ENCODE results near the gene CARD11. TPM values are rescaled to one million over a fixed set of nuclear protein-coding genes. Genes with fewer than 3 reads are reported as not detected.
A peak's percentile ranks its signal among the peaks of the same experiment; 100 is the strongest.

Gene CARD11
- total and polyA plus RNA-seq, 5 donors from 2014 or later: 7.1 to 118 (median 10.8) TPM

GRCh38 chr7:2993868-2994267 is 49.8 kb downstream of the CARD11 start:
- Histone ChIP-seq H3K36me3 (ENCODE audit: control insufficient read depth, insufficient read depth, low read length) (peaks cover 20% of the 10 kb centered on the region), H3K27me3 (ENCODE audit: control insufficient read depth, insufficient read depth, low read length) (no peaks in the 10 kb centered on the region), H3K4me3 (ENCODE audit: low read depth, low read length) (no peak overlapping the region), H3K27ac (ENCODE audit: insufficient read depth, low read length, poor library complexity, severe bottlenecking) (no peak overlapping the region), H3K9me3 (ENCODE audit: control insufficient read depth in 2 of 2, low read length in 2 of 2) (peaks cover 11 to 23% of the 10 kb centered on the region in 2 experiments), H3K4me1 (ENCODE audit: control insufficient read depth, insufficient read depth, low read length, poor library complexity, severe bottlenecking) (no peaks in the 10 kb centered on the region)
- ATAC-seq (ENCODE audit: low read depth in 2 of 2) (no peak), DNase-seq (no peak)
- H3K27ac Mint-ChIP-seq: no peak overlapping the region
- H3K9me3 Mint-ChIP-seq: peaks cover 2 to 37% (median 8%) of the 10 kb centered on the region in 7 donors
- peak overlapping the region in 1 of 4 donors; percentile 7 for H3K4me3 Mint-ChIP-seq
- no peaks in the 10 kb centered on the region for H3K27me3 Mint-ChIP-seq
- peaks cover 61% of the 10 kb centered on the region for H3K36me3 Mint-ChIP-seq
- H3K4me1 Mint-ChIP-seq: peaks cover 7 to 15% (median 10%) of the 10 kb centered on the region in 4 donors

GRCh38 chr7:2993396-2993795 is 50.3 kb downstream of the CARD11 start:
- no peak for ATAC-seq (ENCODE audit: low read depth in 2 of 2)
- no peaks in the 10 kb centered on the region for H3K27me3 ChIP-seq (ENCODE audit: control insufficient read depth, insufficient read depth, low read length)
- Mint-ChIP-seq H3K4me1 (peaks cover 7 to 18% (median 11%) of the 10 kb centered on the region in 4 donors), H3K27me3 (no peaks in the 10 kb centered on the region), H3K4me3 (no peak overlapping the region), H3K27ac (no peak overlapping the region), H3K36me3 (peaks cover 63% of the 10 kb centered on the region), H3K9me3 (peaks cover 2 to 39% (median 8%) of the 10 kb centered on the region in 7 donors)
- peaks cover 18% of the 10 kb centered on the region for H3K36me3 ChIP-seq (ENCODE audit: control insufficient read depth, insufficient read depth, low read length)
- peaks cover 11 to 23% of the 10 kb centered on the region in 2 experiments for H3K9me3 ChIP-seq (ENCODE audit: control insufficient read depth in 2 of 2, low read length in 2 of 2)
- H3K4me1 ChIP-seq (ENCODE audit: control insufficient read depth, insufficient read depth, low read length, poor library complexity, severe bottlenecking): no peaks in the 10 kb centered on the region
- no peak overlapping the region for H3K27ac ChIP-seq (ENCODE audit: insufficient read depth, low read length, poor library complexity, severe bottlenecking)
- no peak for DNase-seq
- no peak overlapping the region for H3K4me3 ChIP-seq (ENCODE audit: low read depth, low read length)

- H3K4me1 ChIP-seq (ENCODE audit: control insufficient read depth, insufficient read depth, low read length, poor library complexity, severe bottlenecking): no peaks in the 10 kb centered on the region
- H3K27ac Mint-ChIP-seq: no peak overlapping the region
- no peak overlapping the region for H3K4me3 ChIP-seq (ENCODE audit: low read depth, low read length)
- DNase-seq (no peak), ATAC-seq (ENCODE audit: low read depth in 2 of 2) (no peak)
- peaks cover 1 to 35% (median 8%) of the 10 kb centered on the region in 7 donors for H3K9me3 Mint-ChIP-seq
- H3K27ac ChIP-seq (ENCODE audit: insufficient read depth, low read length, poor library complexity, severe bottlenecking): no peak overlapping the region
- H3K4me3 Mint-ChIP-seq: no peak overlapping the region
- peaks cover 12% of the 10 kb centered on the region for H3K36me3 ChIP-seq (ENCODE audit: control insufficient read depth, insufficient read depth, low read length)
- peaks cover 13 to 27% (median 17%) of the 10 kb centered on the region in 4 donors for H3K4me1 Mint-ChIP-seq
- peaks cover 52% of the 10 kb centered on the region for H3K36me3 Mint-ChIP-seq
- no peaks in the 10 kb centered on the region for H3K27me3 ChIP-seq (ENCODE audit: control insufficient read depth, insufficient read depth, low read length)
- no peaks in the 10 kb centered on the region for H3K27me3 Mint-ChIP-seq
- H3K9me3 ChIP-seq (ENCODE audit: control insufficient read depth in 2 of 2, low read length in 2 of 2): peaks cover 8 to 20% of the 10 kb centered on the region in 2 experiments
These were observed 52.7 kb downstream of the CARD11 start for GRCh38 chr7:2990949-2991470.

- H3K4me3 ChIP-seq (ENCODE audit: low read depth, low read length): no peak overlapping the region
- no peak for DNase-seq
- Mint-ChIP-seq H3K27me3 (no peaks in the 10 kb centered on the region), H3K36me3 (peaks cover 25% of the 10 kb centered on the region), H3K27ac (peak overlapping the region in 1 of 3 donors; percentile 80), H3K4me3 (peak overlapping the region in 1 of 4 donors; percentile 73), H3K9me3 (peaks cover 0 to 17% (median 1%) of the 10 kb centered on the region in 7 donors), H3K4me1 (peaks cover 12 to 68% (median 41%) of the 10 kb centered on the region in 4 donors)
- ATAC-seq (ENCODE audit: low read depth in 2 of 2): no peak
- H3K9me3 ChIP-seq (ENCODE audit: control insufficient read depth in 2 of 2, low read length in 2 of 2): peaks cover 0 to 7% of the 10 kb centered on the region in 2 experiments
- H3K4me1 ChIP-seq (ENCODE audit: control insufficient read depth, insufficient read depth, low read length, poor library complexity, severe bottlenecking): peaks cover 17% of the 10 kb centered on the region
- H3K27me3 ChIP-seq (ENCODE audit: control insufficient read depth, insufficient read depth, low read length): no peaks in the 10 kb centered on the region
- peaks cover 14% of the 10 kb centered on the region for H3K36me3 ChIP-seq (ENCODE audit: control insufficient read depth, insufficient read depth, low read length)
- no peak overlapping the region for H3K27ac ChIP-seq (ENCODE audit: insufficient read depth, low read length, poor library complexity, severe bottlenecking)
These were observed 57.1 kb downstream of the CARD11 start for GRCh38 chr7:2986561-2986960.

- Mint-ChIP-seq H3K9me3 (peaks cover 0 to 12% (median 1%) of the 10 kb centered on the region in 7 donors), H3K4me1 (peaks cover 7 to 70% (median 44%) of the 10 kb centered on the region in 4 donors), H3K27ac (peak overlapping the region in 1 of 3 donors; percentile 86), H3K36me3 (peaks cover 27% of the 10 kb centered on the region), H3K27me3 (no peaks in the 10 kb centered on the region), H3K4me3 (no peak overlapping the region)
- Histone ChIP-seq H3K27ac (ENCODE audit: insufficient read depth, low read length, poor library complexity, severe bottlenecking) (no peak overlapping the region), H3K27me3 (ENCODE audit: control insufficient read depth, insufficient read depth, low read length) (no peaks in the 10 kb centered on the region), H3K9me3 (ENCODE audit: control insufficient read depth in 2 of 2, low read length in 2 of 2) (peaks cover 0 to 7% of the 10 kb centered on the region in 2 experiments), H3K4me3 (ENCODE audit: low read depth, low read length) (no peak overlapping the region), H3K4me1 (ENCODE audit: control insufficient read depth, insufficient read depth, low read length, poor library complexity, severe bottlenecking) (peaks cover 19% of the 10 kb centered on the region), H3K36me3 (ENCODE audit: control insufficient read depth, insufficient read depth, low read length) (peaks cover 21% of the 10 kb centered on the region)
- DNase-seq (no peak), ATAC-seq (ENCODE audit: low read depth in 2 of 2) (no peak)
These were observed 57.8 kb downstream of the CARD11 start for GRCh38 chr7:2985866-2986265.

- H3K27ac ChIP-seq (ENCODE audit: insufficient read depth, low read length, poor library complexity, severe bottlenecking): peak overlapping the region; percentile 34
- Mint-ChIP-seq H3K4me3 (peak overlapping the region in 1 of 4 donors; percentile 33), H3K27me3 (no peaks in the 10 kb centered on the region), H3K9me3 (peaks cover 0 to 2% (median 0%) of the 10 kb centered on the region in 7 donors), H3K36me3 (peaks cover 18% of the 10 kb centered on the region), H3K4me1 (peaks cover 7 to 80% (median 44%) of the 10 kb centered on the region in 4 donors), H3K27ac (peak overlapping the region; percentile 20 to 81 (median 67))
- no peaks in the 10 kb centered on the region for H3K27me3 ChIP-seq (ENCODE audit: control insufficient read depth, insufficient read depth, low read length)
- peaks cover 36% of the 10 kb centered on the region for H3K4me1 ChIP-seq (ENCODE audit: control insufficient read depth, insufficient read depth, low read length, poor library complexity, severe bottlenecking)
- ATAC-seq (ENCODE audit: low read depth in 2 of 2) (no peak), DNase-seq (no peak)
- H3K4me3 ChIP-seq (ENCODE audit: low read depth, low read length): no peak overlapping the region
- H3K9me3 ChIP-seq (ENCODE audit: control insufficient read depth in 2 of 2, low read length in 2 of 2): no peaks in the 10 kb centered on the region
- H3K36me3 ChIP-seq (ENCODE audit: control insufficient read depth, insufficient read depth, low read length): peaks cover 22% of the 10 kb centered on the region
These were observed 59.6 kb downstream of the CARD11 start for GRCh38 chr7:2984091-2984490.

- Histone ChIP-seq H3K27me3 (ENCODE audit: control insufficient read depth, insufficient read depth, low read length) (no peaks in the 10 kb centered on the region), H3K36me3 (ENCODE audit: control insufficient read depth, insufficient read depth, low read length) (peaks cover 22% of the 10 kb centered on the region), H3K27ac (ENCODE audit: insufficient read depth, low read length, poor library complexity, severe bottlenecking) (peak overlapping the region; percentile 34), H3K4me1 (ENCODE audit: control insufficient read depth, insufficient read depth, low read length, poor library complexity, severe bottlenecking) (peaks cover 41% of the 10 kb centered on the region), H3K4me3 (ENCODE audit: low read depth, low read length) (no peak overlapping the region), H3K9me3 (ENCODE audit: control insufficient read depth in 2 of 2, low read length in 2 of 2) (no peaks in the 10 kb centered on the region)
- peak overlapping the region in 1 of 4 donors; percentile 33 for H3K4me3 Mint-ChIP-seq
- ATAC-seq (ENCODE audit: low read depth in 2 of 2): no peak
- H3K4me1 Mint-ChIP-seq: peaks cover 7 to 83% (median 48%) of the 10 kb centered on the region in 4 donors
- peaks cover 0 to 2% (median 0%) of the 10 kb centered on the region in 7 donors for H3K9me3 Mint-ChIP-seq
- H3K36me3 Mint-ChIP-seq: peaks cover 17% of the 10 kb centered on the region
- no peak for DNase-seq
- H3K27me3 Mint-ChIP-seq: no peaks in the 10 kb centered on the region
- H3K27ac Mint-ChIP-seq: peak overlapping the region in 1 of 3 donors; percentile 81
These were observed 60.1 kb downstream of the CARD11 start for GRCh38 chr7:2983586-2983985.

GRCh38 chr7:2982831-2983230 is 60.8 kb downstream of the CARD11 start:
- no peak overlapping the region for H3K4me3 ChIP-seq (ENCODE audit: low read depth, low read length)
- peak overlapping the region; percentile 34 for H3K27ac ChIP-seq (ENCODE audit: insufficient read depth, low read length, poor library complexity, severe bottlenecking)
- Mint-ChIP-seq H3K27ac (peak overlapping the region; percentile 52 to 81 (median 79)), H3K4me3 (peak overlapping the region in 2 of 4 donors; percentile 29 to 62), H3K4me1 (peaks cover 7 to 85% (median 49%) of the 10 kb centered on the region in 4 donors), H3K27me3 (no peaks in the 10 kb centered on the region), H3K36me3 (peaks cover 15% of the 10 kb centered on the region), H3K9me3 (no peaks in the 10 kb centered on the region)
- ATAC-seq (ENCODE audit: low read depth in 2 of 2) (peak; percentile 76), DNase-seq (peak in 2 of 3 donors; percentile 54 to 84)
- no peaks in the 10 kb centered on the region for H3K27me3 ChIP-seq (ENCODE audit: control insufficient read depth, insufficient read depth, low read length)
- peaks cover 42% of the 10 kb centered on the region for H3K4me1 ChIP-seq (ENCODE audit: control insufficient read depth, insufficient read depth, low read length, poor library complexity, severe bottlenecking)
- H3K36me3 ChIP-seq (ENCODE audit: control insufficient read depth, insufficient read depth, low read length): peaks cover 22% of the 10 kb centered on the region
- H3K9me3 ChIP-seq (ENCODE audit: control insufficient read depth in 2 of 2, low read length in 2 of 2): no peaks in the 10 kb centered on the region
